GM21360 (cell line): ENCODE results near the gene IFRD1.

Experiments
- ATAC-seq: cut with Tn5 transposase; IDR thresholded peaks from one replicate; pipeline ENCODE4 v1.9.1; 2021; ENCODE audit warnings: mild to moderate bottlenecking, moderate library complexity; ENCODE audit not compliant: unreplicated experiment

Gene IFRD1

GRCh38 chr7:112449902-112450806 is at the start of gene IFRD1:
IFRD1 (plus strand) TSS chr7:112450460; CDS start chr7:112450689, 229 bp downstream.
- ATAC-seq, result peak; percentile 72

GRCh38 chr7:112404321-112404720 is 45.9 kb upstream of the IFRD1 start:
- no peak for ATAC-seq

- ATAC-seq, result no peak
These were observed 45.0 kb upstream of the IFRD1 start for GRCh38 chr7:112405286-112405685.

GRCh38 chr7:112407261-112407660 is 43.0 kb upstream of the IFRD1 start:
- ATAC-seq, result no peak

GRCh38 chr7:112410092-112410491 is 40.2 kb upstream of the IFRD1 start:
- no peak for ATAC-seq

- no peak for ATAC-seq
These were observed 39.0 kb upstream of the IFRD1 start for GRCh38 chr7:112411186-112411795.

- no peak for ATAC-seq
These were observed 35.3 kb upstream of the IFRD1 start for GRCh38 chr7:112414855-112415490.

GRCh38 chr7:112416127-112416526 is 34.1 kb upstream of the IFRD1 start:
- ATAC-seq, result no peak

- ATAC-seq, result no peak
These were observed 30.6 kb upstream of the IFRD1 start for GRCh38 chr7:112419543-112420130.

GRCh38 chr7:112420236-112420861 is 29.9 kb upstream of the IFRD1 start:
- ATAC-seq, result no peak

- ATAC-seq, result no peak
These were observed 28.4 kb upstream of the IFRD1 start for GRCh38 chr7:112421666-112422486.

- peak; percentile 56 for ATAC-seq
These were observed 27.3 kb upstream of the IFRD1 start for GRCh38 chr7:112422842-112423496.

- ATAC-seq, result no peak
These were observed 26.3 kb upstream of the IFRD1 start for GRCh38 chr7:112423987-112424386.

- ATAC-seq, result no peak
These were observed 22.3 kb upstream of the IFRD1 start for GRCh38 chr7:112427984-112428383.

GRCh38 chr7:112428715-112429114 is 21.5 kb upstream of the IFRD1 start:
- no peak for ATAC-seq

- no peak for ATAC-seq
These were observed 19.6 kb upstream of the IFRD1 start for GRCh38 chr7:112430649-112431048.

GRCh38 chr7:112431803-112432202 is 18.5 kb upstream of the IFRD1 start:
- no peak for ATAC-seq

GRCh38 chr7:112433289-112433688 is 17.0 kb upstream of the IFRD1 start:
- no peak for ATAC-seq

- no peak for ATAC-seq
These were observed 13.2 kb upstream of the IFRD1 start for GRCh38 chr7:112437072-112437471.

GRCh38 chr7:112439476-112439875 is 10.8 kb upstream of the IFRD1 start:
- no peak for ATAC-seq
